ENCODE data around the gene L3MBTL4.
A peak's percentile ranks its signal among the peaks of the same experiment; 100 is the strongest.

The L3MBTL4 gene

GRCh38 chr18:6004683-6005082, 410.0 kb downstream of the L3MBTL4 start:
- no peaks in the 10 kb centered on the region for H3K9me3 ChIP-seq (ENCODE audit: control insufficient read depth, insufficient read depth, low read length)
- WGBS (ENCODE audit: insufficient coverage, insufficient read length) = no CpG with 5 or more reads among the region's 3 CpGs
- no peak for DNase-seq (ENCODE audit: low read depth, low spot score)
- no peaks in the 10 kb centered on the region for H3K4me1 ChIP-seq (ENCODE audit: control insufficient read depth, insufficient read depth, low read length)
- no peaks in the 10 kb centered on the region for H3K36me3 ChIP-seq (ENCODE audit: control insufficient read depth, insufficient read depth, low read length)
- no peak overlapping the region for H3K27ac ChIP-seq (ENCODE audit: low read length)
- H3K27me3 ChIP-seq (ENCODE audit: control insufficient read depth, insufficient read depth, low read length) = no peaks in the 10 kb centered on the region
- H3K4me3 ChIP-seq (ENCODE audit: low read length) = no peak overlapping the region

GRCh38 chr18:6004119-6004518, 410.6 kb downstream of the L3MBTL4 start:
- Histone ChIP-seq H3K36me3 (ENCODE audit: control insufficient read depth, insufficient read depth, low read length) (no peaks in the 10 kb centered on the region), H3K9me3 (ENCODE audit: control insufficient read depth, insufficient read depth, low read length) (no peaks in the 10 kb centered on the region), H3K27ac (ENCODE audit: low read length) (no peak overlapping the region), H3K4me1 (ENCODE audit: control insufficient read depth, insufficient read depth, low read length) (no peaks in the 10 kb centered on the region), H3K27me3 (ENCODE audit: control insufficient read depth, insufficient read depth, low read length) (no peaks in the 10 kb centered on the region), H3K4me3 (ENCODE audit: low read length) (no peak overlapping the region)
- no peak for DNase-seq (ENCODE audit: low read depth, low spot score)
- no CpG with 5 or more reads among the region's 3 CpGs for WGBS (ENCODE audit: insufficient coverage, insufficient read length)

- no CpG with 5 or more reads among the region's 2 CpGs for WGBS (ENCODE audit: insufficient coverage, insufficient read length)
- Histone ChIP-seq H3K27me3 (ENCODE audit: control insufficient read depth, insufficient read depth, low read length) (no peaks in the 10 kb centered on the region), H3K36me3 (ENCODE audit: control insufficient read depth, insufficient read depth, low read length) (no peaks in the 10 kb centered on the region), H3K4me3 (ENCODE audit: low read length) (no peak overlapping the region), H3K4me1 (ENCODE audit: control insufficient read depth, insufficient read depth, low read length) (peaks cover 5% of the 10 kb centered on the region; the same call in 1 of the 2 replicates), H3K9me3 (ENCODE audit: control insufficient read depth, insufficient read depth, low read length) (no peaks in the 10 kb centered on the region), H3K27ac (ENCODE audit: low read length) (no peak overlapping the region)
- no peak for DNase-seq (ENCODE audit: low read depth, low spot score)
Measured at GRCh38 chr18:6001867-6002266, 412.8 kb downstream of the L3MBTL4 start.

GRCh38 chr18:5998907-5999306, 415.8 kb downstream of the L3MBTL4 start:
- no peak overlapping the region for H3K4me3 ChIP-seq (ENCODE audit: low read length)
- no peaks in the 10 kb centered on the region for H3K27me3 ChIP-seq (ENCODE audit: control insufficient read depth, insufficient read depth, low read length)
- no peak overlapping the region for H3K27ac ChIP-seq (ENCODE audit: low read length)
- H3K4me1 ChIP-seq (ENCODE audit: control insufficient read depth, insufficient read depth, low read length) = peaks cover 17% of the 10 kb centered on the region
- H3K36me3 ChIP-seq (ENCODE audit: control insufficient read depth, insufficient read depth, low read length) = no peaks in the 10 kb centered on the region
- DNase-seq (ENCODE audit: low read depth, low spot score) = no peak
- H3K9me3 ChIP-seq (ENCODE audit: control insufficient read depth, insufficient read depth, low read length) = no peaks in the 10 kb centered on the region

- no peak overlapping the region for H3K27ac ChIP-seq (ENCODE audit: low read length)
- H3K4me3 ChIP-seq (ENCODE audit: low read length) = no peak overlapping the region
- H3K27me3 ChIP-seq (ENCODE audit: control insufficient read depth, insufficient read depth, low read length) = no peaks in the 10 kb centered on the region
- no peaks in the 10 kb centered on the region for H3K9me3 ChIP-seq (ENCODE audit: control insufficient read depth, insufficient read depth, low read length)
- DNase-seq (ENCODE audit: low read depth, low spot score) = no peak
- no peaks in the 10 kb centered on the region for H3K36me3 ChIP-seq (ENCODE audit: control insufficient read depth, insufficient read depth, low read length)
- WGBS (ENCODE audit: insufficient coverage, insufficient read length) = no CpG with 5 or more reads among the region's 7 CpGs
- H3K4me1 ChIP-seq (ENCODE audit: control insufficient read depth, insufficient read depth, low read length) = peaks cover 17% of the 10 kb centered on the region
Measured at GRCh38 chr18:5998166-5998881, 416.4 kb downstream of the L3MBTL4 start.

- no peak overlapping the region for H3K4me3 ChIP-seq (ENCODE audit: low read length)
- no peak for DNase-seq (ENCODE audit: low read depth, low spot score)
Measured at GRCh38 chr18:5997361-5997760, 417.4 kb downstream of the L3MBTL4 start.

GRCh38 chr18:5995626-5996025, 419.1 kb downstream of the L3MBTL4 start:
- Histone ChIP-seq H3K36me3 (ENCODE audit: control insufficient read depth, insufficient read depth, low read length) (no peaks in the 10 kb centered on the region), H3K9me3 (ENCODE audit: control insufficient read depth, insufficient read depth, low read length) (no peaks in the 10 kb centered on the region), H3K27me3 (ENCODE audit: control insufficient read depth, insufficient read depth, low read length) (no peaks in the 10 kb centered on the region), H3K27ac (ENCODE audit: low read length) (no peak overlapping the region), H3K4me3 (ENCODE audit: low read length) (no peak overlapping the region), H3K4me1 (ENCODE audit: control insufficient read depth, insufficient read depth, low read length) (peaks cover 17% of the 10 kb centered on the region)
- no CpG with 5 or more reads among the region's 4 CpGs for WGBS (ENCODE audit: insufficient coverage, insufficient read length)
- peak; percentile 29 for DNase-seq (ENCODE audit: low read depth, low spot score)

More at GRCh38 chr18:5997361-5997760, 417.4 kb downstream of the L3MBTL4 start:
- Histone ChIP-seq H3K9me3 (ENCODE audit: control insufficient read depth, insufficient read depth, low read length) (no peaks in the 10 kb centered on the region), H3K4me1 (ENCODE audit: control insufficient read depth, insufficient read depth, low read length) (peaks cover 17% of the 10 kb centered on the region), H3K27ac (ENCODE audit: low read length) (no peak overlapping the region), H3K27me3 (ENCODE audit: control insufficient read depth, insufficient read depth, low read length) (no peaks in the 10 kb centered on the region), H3K36me3 (ENCODE audit: control insufficient read depth, insufficient read depth, low read length) (no peaks in the 10 kb centered on the region)
- WGBS (ENCODE audit: insufficient coverage, insufficient read length) = no CpG with 5 or more reads among the region's 1 CpG

GRCh38 chr18:5993938-5994337, 420.8 kb downstream of the L3MBTL4 start:
- H3K27me3 ChIP-seq (ENCODE audit: control insufficient read depth, insufficient read depth, low read length) = no peaks in the 10 kb centered on the region
- peaks cover 17% of the 10 kb centered on the region for H3K4me1 ChIP-seq (ENCODE audit: control insufficient read depth, insufficient read depth, low read length)
- H3K36me3 ChIP-seq (ENCODE audit: control insufficient read depth, insufficient read depth, low read length) = no peaks in the 10 kb centered on the region
- no peak overlapping the region for H3K4me3 ChIP-seq (ENCODE audit: low read length)
- WGBS (ENCODE audit: insufficient coverage, insufficient read length) = no CpG with 5 or more reads among the region's 9 CpGs
- H3K27ac ChIP-seq (ENCODE audit: low read length) = no peak overlapping the region
- no peak for DNase-seq (ENCODE audit: low read depth, low spot score)
- no peaks in the 10 kb centered on the region for H3K9me3 ChIP-seq (ENCODE audit: control insufficient read depth, insufficient read depth, low read length)

GRCh38 chr18:5992381-5992780, 422.3 kb downstream of the L3MBTL4 start:
- no CpG with 5 or more reads among the region's 7 CpGs for WGBS (ENCODE audit: insufficient coverage, insufficient read length)

GRCh38 chr18:5987249-5987648, 427.5 kb downstream of the L3MBTL4 start:
- no peaks in the 10 kb centered on the region for H3K27me3 ChIP-seq (ENCODE audit: control insufficient read depth, insufficient read depth, low read length)
- no peak for DNase-seq (ENCODE audit: low read depth, low spot score)
- H3K4me3 ChIP-seq (ENCODE audit: low read length) = no peak overlapping the region
- H3K27ac ChIP-seq (ENCODE audit: low read length) = no peak overlapping the region
- no peaks in the 10 kb centered on the region for H3K9me3 ChIP-seq (ENCODE audit: control insufficient read depth, insufficient read depth, low read length)
- no CpG with 5 or more reads among the region's 5 CpGs for WGBS (ENCODE audit: insufficient coverage, insufficient read length)
- no peaks in the 10 kb centered on the region for H3K36me3 ChIP-seq (ENCODE audit: control insufficient read depth, insufficient read depth, low read length)
- no peaks in the 10 kb centered on the region; the same call in 1 of the 2 replicates for H3K4me1 ChIP-seq (ENCODE audit: control insufficient read depth, insufficient read depth, low read length)

More at GRCh38 chr18:5992381-5992780, 422.3 kb downstream of the L3MBTL4 start:
- no peak for DNase-seq (ENCODE audit: low read depth, low spot score)
- Histone ChIP-seq H3K4me1 (ENCODE audit: control insufficient read depth, insufficient read depth, low read length) (peaks cover 12% of the 10 kb centered on the region), H3K36me3 (ENCODE audit: control insufficient read depth, insufficient read depth, low read length) (no peaks in the 10 kb centered on the region), H3K27me3 (ENCODE audit: control insufficient read depth, insufficient read depth, low read length) (no peaks in the 10 kb centered on the region), H3K9me3 (ENCODE audit: control insufficient read depth, insufficient read depth, low read length) (no peaks in the 10 kb centered on the region), H3K4me3 (ENCODE audit: low read length) (no peak overlapping the region), H3K27ac (ENCODE audit: low read length) (no peak overlapping the region)

Data from iPS DF 6.9 (cell line).